WTC11 (cell line): ENCODE data around the gene KCNE3. TPM values are rescaled to one million over a fixed set of nuclear protein-coding genes. Genes with fewer than 3 reads are reported as not detected.

Experiments used
- ATAC-seq: fragments of 200-7000 bp; cut with Tn5 transposase; 2 replicates; pipeline ENCODE4 v1.10.0; 2021; ENCODE audit warnings: mild to moderate bottlenecking, moderate library complexity
- CTCF ChIA-PET: fragments of 300-600 bp; sonication (Branson Sonifier 250); formaldehyde crosslinking; loops from one replicate; lab custom pipeline; 2021; ENCODE audit warnings: antibody characterized with exemption; lab: Charles Lee
- POLR2A ChIA-PET: fragments of 350-600 bp; sonication (Branson Sonifier 250); formaldehyde crosslinking; loops from one replicate; lab custom pipeline; 2021; ENCODE audit warnings: antibody characterized with exemption; lab: Charles Lee
- DNase-seq: peaks from one replicate; pipeline ENCODE4 v3.0.0; 2021; ENCODE audit warnings: low spot score
- H3K27ac Mint-ChIP-seq: 2 replicates; pipeline ENCODE4 v1.8.0; 2021; ENCODE audit warnings: mixed read lengths
- H3K27me3 Mint-ChIP-seq: 2 replicates; pipeline ENCODE4 v1.8.0; 2021; ENCODE audit warnings: low read depth, mild to moderate bottlenecking, moderate library complexity, mixed read lengths
- H3K36me3 Mint-ChIP-seq: 2 replicates; pipeline ENCODE4 v1.8.0; 2021; ENCODE audit warnings: mixed read lengths
- H3K4me1 Mint-ChIP-seq: 2 replicates; pipeline ENCODE4 v1.8.0; 2022; ENCODE audit warnings: mixed read lengths
- H3K4me3 Mint-ChIP-seq: 2 replicates; pipeline ENCODE4 v1.8.0; 2021; ENCODE audit warnings: mild to moderate bottlenecking, moderate library complexity, mixed read lengths
- H3K9me3 Mint-ChIP-seq: 2 replicates; pipeline ENCODE4 v1.8.0; 2021; ENCODE audit warnings: mixed read lengths
- AFF4 ChIP-seq: sonication (generic); formaldehyde crosslinking; IDR thresholded peaks from 2 replicates; pipeline ENCODE4 v1.8.1; 2023; ENCODE audit warnings: mild to moderate bottlenecking, missing genetic modification reagents, borderline replicate concordance
- CREB1 ChIP-seq: sonication (generic); formaldehyde crosslinking; IDR thresholded peaks from 2 replicates; pipeline ENCODE4 v1.8.0; 2023; ENCODE audit warnings: mild to moderate bottlenecking, missing genetic modification reagents
- ETV6 ChIP-seq: sonication (generic); formaldehyde crosslinking; IDR thresholded peaks from 2 replicates; pipeline ENCODE4 v1.8.1; 2022; ENCODE audit warnings: mild to moderate bottlenecking, missing genetic modification reagents
- FOXP4 ChIP-seq: sonication (generic); formaldehyde crosslinking; IDR thresholded peaks from 2 replicates; pipeline ENCODE4 v1.8.0; 2022; ENCODE audit warnings: mild to moderate bottlenecking, missing genetic modification reagents
- GABPB1 ChIP-seq: sonication (generic); formaldehyde crosslinking; IDR thresholded peaks from 2 replicates; pipeline ENCODE4 v1.8.1; 2023; ENCODE audit warnings: mild to moderate bottlenecking, missing genetic modification reagents
- MLX ChIP-seq: sonication (generic); formaldehyde crosslinking; IDR thresholded peaks from 2 replicates; pipeline ENCODE4 v1.8.1; 2023; ENCODE audit warnings: mild to moderate bottlenecking, missing genetic modification reagents, moderate library complexity
- NFE2L1 ChIP-seq: sonication (generic); formaldehyde crosslinking; IDR thresholded peaks from 2 replicates; pipeline ENCODE4 v1.8.1; 2023; ENCODE audit warnings: missing genetic modification reagents
- NR2C2 ChIP-seq: sonication (generic); formaldehyde crosslinking; IDR thresholded peaks from 2 replicates; pipeline ENCODE4 v1.8.0; 2022; ENCODE audit warnings: mild to moderate bottlenecking, missing genetic modification reagents
- PRDM15 ChIP-seq: sonication (generic); formaldehyde crosslinking; IDR thresholded peaks from 2 replicates; pipeline ENCODE4 v1.8.0; 2022; ENCODE audit warnings: missing genetic modification reagents
- TEAD4 ChIP-seq: sonication (generic); formaldehyde crosslinking; IDR thresholded peaks from 2 replicates; pipeline ENCODE4 v1.8.0; 2022; ENCODE audit warnings: mild to moderate bottlenecking, missing genetic modification reagents
- TP53 ChIP-seq: sonication (generic); formaldehyde crosslinking; IDR thresholded peaks from 2 replicates; pipeline ENCODE4 v1.8.1; 2023; ENCODE audit warnings: mild to moderate bottlenecking, missing genetic modification reagents
- ZBTB21 ChIP-seq: sonication (generic); formaldehyde crosslinking; IDR thresholded peaks from 2 replicates; pipeline ENCODE4 v1.8.1; 2023; ENCODE audit warnings: mild to moderate bottlenecking, missing genetic modification reagents, borderline replicate concordance
- ZNF121 ChIP-seq: sonication (generic); formaldehyde crosslinking; IDR thresholded peaks from 2 replicates; pipeline ENCODE4 v1.8.0; 2023; ENCODE audit warnings: missing genetic modification reagents
- ZNF232 ChIP-seq: sonication (generic); formaldehyde crosslinking; IDR thresholded peaks from 2 replicates; pipeline ENCODE4 v1.8.0; 2022; ENCODE audit warnings: mild to moderate bottlenecking, missing genetic modification reagents
- total RNA-seq: library from RNA; stranded (reverse); gene quantifications from 3 replicates; pipeline ENCODE4 v1.2.3, GENCODE V29; 2021

KCNE3 gene
- total RNA-seq, 1 experiment from 2014 or later, result 1.9 TPM

GRCh38 chr11:74444173-74444826 lies 23.0 kb downstream of the KCNE3 start:
- ATAC-seq (peak; percentile 47), DNase-seq (no peak)
- H3K27me3 Mint-ChIP-seq, result no peaks in the 10 kb centered on the region
- H3K4me1 Mint-ChIP-seq, result peaks cover 17% of the 10 kb centered on the region
- TF ChIP-seq NR2C2 (no peak), PRDM15 (CRISPR knock-in tag) (no peak), ZNF232 (CRISPR knock-in tag) (no peak), ETV6 (CRISPR knock-in tag) (no peak), TP53 (CRISPR knock-in tag) (no peak), MLX (no peak), CREB1 (no peak), ZNF121 (CRISPR knock-in tag) (no peak), FOXP4 (CRISPR knock-in tag) (no peak), AFF4 (CRISPR knock-in tag) (no peak), NFE2L1 (CRISPR knock-in tag) (no peak), ZBTB21 (no peak), TEAD4 (CRISPR knock-in tag) (no peak), GABPB1 (CRISPR knock-in tag) (no peak)
- no peaks in the 10 kb centered on the region for H3K36me3 Mint-ChIP-seq
- no peak overlapping the region for H3K27ac Mint-ChIP-seq
- ChIA-PET POLR2A (interaction anchor here (0.9 kb wide), 1 partner anchor 45 kb away, joined by 3 read pairs; no protein-coding TSS in a partner anchor), CTCF (interaction anchor here (1.2 to 2.3 kb wide), 6 partner anchors 9 to 258 kb away, joined by 3 to 10 read pairs (median 8); no protein-coding TSS in a partner anchor)
- peaks cover 19% of the 10 kb centered on the region for H3K9me3 Mint-ChIP-seq
- H3K4me3 Mint-ChIP-seq, result no peak overlapping the region
